Subcutaneous adipose tissue (tissue), 4 donors: ENCODE results near the gene SH3RF2. TPM values are rescaled to one million over a fixed set of nuclear protein-coding genes. Genes with fewer than 3 reads are reported as not detected.

Experiments used
- total RNA-seq, 4 donors: library from RNA; depleted of rRNA; stranded (reverse); fragments of >200 nt; gene quantifications; one replicate each; pipeline ENCODE4 v1.1.0, GENCODE V29; 2016
- TF ChIP-seq, protein P1 (sequence below): fragments of 450-650 bp; IDR thresholded peaks from one replicate; pipeline ENCODE4 v1.5.1; 2016; ENCODE audit warnings: low read depth, mild to moderate bottlenecking, control low read depth, antibody characterized with exemption, moderate library complexity

The SH3RF2 gene
- total RNA-seq, 4 donors from 2014 or later, result 0.33 to 5.3 (median 3.0) TPM

GRCh38 chr5:146025114-146025680 is 88.8 kb downstream of the SH3RF2 start:
- TF ChIP-seq, protein P1, sequence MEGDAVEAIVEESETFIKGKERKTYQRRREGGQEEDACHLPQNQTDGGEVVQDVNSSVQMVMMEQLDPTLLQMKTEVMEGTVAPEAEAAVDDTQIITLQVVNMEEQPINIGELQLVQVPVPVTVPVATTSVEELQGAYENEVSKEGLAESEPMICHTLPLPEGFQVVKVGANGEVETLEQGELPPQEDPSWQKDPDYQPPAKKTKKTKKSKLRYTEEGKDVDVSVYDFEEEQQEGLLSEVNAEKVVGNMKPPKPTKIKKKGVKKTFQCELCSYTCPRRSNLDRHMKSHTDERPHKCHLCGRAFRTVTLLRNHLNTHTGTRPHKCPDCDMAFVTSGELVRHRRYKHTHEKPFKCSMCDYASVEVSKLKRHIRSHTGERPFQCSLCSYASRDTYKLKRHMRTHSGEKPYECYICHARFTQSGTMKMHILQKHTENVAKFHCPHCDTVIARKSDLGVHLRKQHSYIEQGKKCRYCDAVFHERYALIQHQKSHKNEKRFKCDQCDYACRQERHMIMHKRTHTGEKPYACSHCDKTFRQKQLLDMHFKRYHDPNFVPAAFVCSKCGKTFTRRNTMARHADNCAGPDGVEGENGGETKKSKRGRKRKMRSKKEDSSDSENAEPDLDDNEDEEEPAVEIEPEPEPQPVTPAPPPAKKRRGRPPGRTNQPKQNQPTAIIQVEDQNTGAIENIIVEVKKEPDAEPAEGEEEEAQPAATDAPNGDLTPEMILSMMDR, result no peak

DNA sequence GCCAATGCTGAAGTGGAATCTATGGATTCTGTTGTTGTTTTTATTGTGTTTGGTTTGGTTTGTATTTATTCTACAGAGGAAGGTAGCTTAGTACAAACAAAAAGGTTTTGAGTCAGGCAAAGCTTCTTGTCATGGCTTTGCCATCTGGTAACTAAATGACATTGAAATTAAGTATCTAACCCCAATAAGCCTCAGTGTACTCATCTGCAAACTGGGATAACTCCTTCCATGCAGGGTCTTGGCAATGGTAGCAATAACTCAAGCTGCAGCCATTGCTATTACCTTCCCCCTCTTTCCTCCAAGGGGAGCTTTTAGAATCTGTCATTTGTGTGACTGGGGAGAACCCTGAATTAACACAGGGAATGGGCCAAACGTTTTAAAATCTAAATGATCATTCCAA is 89.3 kb downstream of the SH3RF2 start:
- TF ChIP-seq, protein P1, result no peak

GRCh38 chr5:146026307-146027010 is 90.1 kb downstream of the SH3RF2 start:
- TF ChIP-seq, protein P1, result no peak

- TF ChIP-seq, protein P1, result no peak
Observed at GRCh38 chr5:146027751-146028150, 91.4 kb downstream of the SH3RF2 start.

DNA sequence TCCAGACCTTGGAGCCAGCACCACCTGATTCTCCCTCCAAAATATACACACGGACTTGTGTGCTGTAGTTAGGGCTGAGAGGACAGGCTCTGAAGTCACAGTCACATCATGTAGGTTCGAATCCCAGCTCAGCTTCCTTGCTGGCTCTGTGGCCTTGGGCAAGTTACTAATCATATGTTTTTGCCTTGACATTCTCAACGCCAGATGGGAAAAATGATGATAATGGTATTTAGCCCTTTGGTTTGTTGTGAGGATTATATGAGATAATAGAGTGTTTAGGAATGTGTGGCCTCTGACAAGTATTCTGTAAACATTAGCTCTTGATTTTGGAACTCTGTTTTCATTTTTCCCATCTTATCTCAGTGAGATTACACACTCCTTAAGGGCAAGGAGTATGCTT is 96.5 kb downstream of the SH3RF2 start:
- TF ChIP-seq, protein P1, result no peak

GRCh38 chr5:146034127-146034526 is 97.7 kb downstream of the SH3RF2 start:
- TF ChIP-seq, protein P1, result no peak

DNA sequence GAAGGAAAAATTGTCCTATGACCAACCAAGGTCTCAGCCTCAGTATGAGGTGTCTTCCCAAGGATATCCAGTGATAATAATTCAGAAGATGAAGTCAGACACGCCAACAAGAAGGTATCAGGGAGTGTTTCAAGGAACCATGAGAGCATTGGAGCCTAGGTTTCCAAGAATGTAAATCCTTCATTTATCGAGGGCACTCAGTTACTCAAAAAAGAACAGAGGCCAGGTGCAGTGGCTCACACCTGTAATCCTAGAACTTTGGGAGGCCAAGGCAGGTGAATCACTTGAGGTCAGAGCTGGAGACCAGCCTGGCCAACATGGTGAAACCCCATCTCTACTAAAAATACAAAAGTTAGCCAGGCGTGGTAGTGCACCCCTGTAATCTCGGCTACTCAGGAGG is 98.2 kb downstream of the SH3RF2 start:
- TF ChIP-seq, protein P1, result no peak
